ES-I3 (cell line): ENCODE data around the gene SLC22A7.
"Not testable (repeated sequence)": the region's sequence is repeated elsewhere in the genome, so short reads cannot be mapped to it uniquely, and the experiment has no call there.

Experiments
- H3K36me3 ChIP-seq: 2 replicates; pipeline ENCODE4 v1.6.1; 2013; ENCODE audit warnings: mild to moderate bottlenecking, low read length, control low read depth, moderate library complexity; ENCODE audit not compliant: insufficient read depth
- H3K4me1 ChIP-seq: 2 replicates; pipeline ENCODE4 v1.6.1; 2013; ENCODE audit warnings: mild to moderate bottlenecking, control low read depth, low read length; ENCODE audit not compliant: insufficient read depth
- H3K9ac ChIP-seq: 2 replicates; pipeline ENCODE4 v1.6.1; 2013; ENCODE audit warnings: low read depth, mild to moderate bottlenecking, low read length, moderate library complexity
- H3K9me3 ChIP-seq: 2 replicates; pipeline ENCODE4 v1.6.1; 2013; ENCODE audit warnings: mild to moderate bottlenecking, low read length, moderate library complexity; ENCODE audit not compliant: control insufficient read depth, insufficient read depth

Gene SLC22A7

DNA sequence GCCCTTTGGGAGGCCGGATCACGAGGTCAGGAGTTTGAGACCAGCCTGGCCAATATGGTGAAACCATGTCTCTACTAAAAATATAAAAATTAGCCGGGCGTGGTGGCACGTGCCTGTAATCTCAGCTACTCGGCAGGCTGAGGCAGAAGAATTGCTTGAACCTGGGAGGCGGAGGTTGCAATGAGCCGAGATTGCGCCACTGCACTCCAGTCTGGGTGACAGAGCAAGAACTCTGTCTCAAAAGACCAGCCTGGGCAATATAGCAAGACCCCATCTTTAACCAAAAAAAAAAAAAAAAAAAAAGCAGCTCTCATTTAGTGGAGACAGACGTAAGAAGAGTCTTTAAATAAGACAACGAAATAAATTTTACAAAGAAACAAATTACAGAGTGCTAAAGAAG lies 48.2 kb downstream of the SLC22A7 start:
- peaks cover 30% of the 10 kb centered on the region; the same call in 1 of the 2 replicates for H3K36me3 ChIP-seq
- H3K9me3 ChIP-seq, H3K4me1 ChIP-seq, H3K9ac ChIP-seq: not testable (repeated sequence)

DNA sequence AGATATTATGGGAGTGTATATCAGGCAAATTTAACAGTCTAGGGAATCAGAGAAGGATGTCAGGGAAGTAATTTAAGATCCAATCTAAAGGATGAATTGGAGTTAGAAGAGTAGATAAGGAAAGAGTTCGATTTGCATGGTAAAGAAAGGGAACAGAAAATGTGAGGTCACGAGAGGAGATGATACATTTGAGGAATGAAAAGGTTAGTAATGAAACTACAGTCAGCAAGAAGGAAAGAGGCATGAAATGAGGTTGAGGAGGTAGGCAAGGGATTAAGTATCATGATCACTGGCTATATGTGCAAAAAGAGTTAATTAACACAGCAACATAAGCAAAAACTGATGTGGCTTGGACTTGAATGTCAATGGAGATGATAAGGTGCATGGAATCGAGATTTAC lies 49.0 kb downstream of the SLC22A7 start:
- Histone ChIP-seq H3K4me1 (no peaks in the 10 kb centered on the region), H3K9ac (no peak overlapping the region), H3K36me3 (peaks cover 30% of the 10 kb centered on the region; the same call in 1 of the 2 replicates), H3K9me3 (no peaks in the 10 kb centered on the region)

DNA sequence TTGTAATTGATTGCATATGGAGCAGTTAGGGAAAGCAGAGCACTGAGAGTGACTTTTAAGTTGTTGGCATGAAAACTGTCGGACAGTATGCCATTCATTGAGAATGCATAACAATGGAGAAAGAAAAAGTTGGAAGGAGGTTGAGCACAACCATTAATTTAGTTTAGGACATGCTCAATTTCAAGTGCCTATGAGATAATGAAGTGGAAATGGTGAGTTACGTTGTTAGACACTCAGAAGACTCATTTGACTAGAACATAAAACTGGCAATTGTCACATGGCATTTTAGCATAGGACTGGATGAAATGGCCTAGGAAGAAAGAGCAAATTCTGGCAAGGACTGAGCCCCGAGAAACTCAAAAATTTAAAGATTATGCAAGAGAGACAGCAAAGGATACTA lies 49.4 kb downstream of the SLC22A7 start:
- Histone ChIP-seq H3K36me3 (peaks cover 30% of the 10 kb centered on the region; the same call in 1 of the 2 replicates), H3K9ac (no peak overlapping the region), H3K9me3 (no peaks in the 10 kb centered on the region), H3K4me1 (no peaks in the 10 kb centered on the region)

DNA sequence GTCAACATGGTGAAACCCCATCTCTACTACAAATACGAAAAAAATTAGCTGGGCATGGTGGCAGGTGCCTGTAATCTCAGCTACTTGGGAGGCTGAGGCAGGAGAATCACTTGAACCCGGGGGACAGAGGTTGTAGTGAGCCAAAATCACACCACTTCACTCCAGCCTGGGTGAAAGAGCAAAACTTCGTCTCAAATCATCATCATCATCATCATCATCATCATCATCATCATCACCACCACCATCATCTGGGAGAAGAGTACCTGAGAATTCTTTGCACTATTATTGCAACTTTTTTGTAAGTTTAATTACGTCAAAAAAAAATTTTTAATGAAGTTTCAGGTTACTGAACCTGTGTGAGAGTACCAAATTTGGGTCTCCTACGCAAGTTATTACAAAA lies 53.9 kb downstream of the SLC22A7 start:
- not testable (repeated sequence) for H3K9me3 ChIP-seq, H3K9ac ChIP-seq
- Histone ChIP-seq H3K36me3 (peaks cover 28% of the 10 kb centered on the region; the same call in 1 of the 2 replicates), H3K4me1 (peaks cover 14% of the 10 kb centered on the region)
